Measurements from ENCODE around the gene STRA8.

The STRA8 gene

DNA sequence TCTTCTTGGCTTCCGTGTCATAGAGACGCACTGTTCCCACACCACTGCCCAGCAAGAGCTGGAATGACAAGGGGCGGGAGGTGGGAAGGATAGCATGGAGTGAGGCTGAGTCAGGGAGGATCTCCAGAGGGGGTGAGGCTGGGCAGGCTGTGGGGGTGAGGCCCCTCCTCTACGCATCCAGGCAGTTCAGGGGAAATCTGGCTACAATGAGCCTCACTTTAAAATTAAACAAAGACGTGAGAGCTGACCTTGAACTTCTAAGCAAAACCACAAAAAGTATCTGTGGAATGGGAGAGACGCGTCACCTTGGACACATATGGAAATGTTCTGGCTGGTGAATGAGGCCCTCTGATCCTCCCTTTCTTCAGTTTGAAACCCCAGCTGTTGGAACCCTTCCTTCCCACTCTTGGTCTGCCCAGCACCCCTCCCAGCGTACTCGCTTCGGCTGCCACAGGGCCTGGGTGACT lies 40.0 kb upstream of the STRA8 start:
- H3K4me3 ChIP-seq (ENCODE audit: low read length) = no peak overlapping the region
- peaks cover 16% of the 10 kb centered on the region for H3K4me1 ChIP-seq (ENCODE audit: control insufficient read depth, insufficient read depth, low read length)
- no peaks in the 10 kb centered on the region for H3K27me3 ChIP-seq (replicated peaks; ENCODE audit: control insufficient read depth, insufficient read depth, low read length)
- H3K9ac ChIP-seq (ENCODE audit: low read length) = no peak overlapping the region
- peak; percentile 87 for DNase-seq (ENCODE audit: low read depth)
- no peaks in the 10 kb centered on the region for H3K9me3 ChIP-seq (ENCODE audit: control insufficient read depth, low read length)
- peaks cover 62% of the 10 kb centered on the region for H3K36me3 ChIP-seq (ENCODE audit: control insufficient read depth, insufficient read depth, low read length, severe bottlenecking)

DNA sequence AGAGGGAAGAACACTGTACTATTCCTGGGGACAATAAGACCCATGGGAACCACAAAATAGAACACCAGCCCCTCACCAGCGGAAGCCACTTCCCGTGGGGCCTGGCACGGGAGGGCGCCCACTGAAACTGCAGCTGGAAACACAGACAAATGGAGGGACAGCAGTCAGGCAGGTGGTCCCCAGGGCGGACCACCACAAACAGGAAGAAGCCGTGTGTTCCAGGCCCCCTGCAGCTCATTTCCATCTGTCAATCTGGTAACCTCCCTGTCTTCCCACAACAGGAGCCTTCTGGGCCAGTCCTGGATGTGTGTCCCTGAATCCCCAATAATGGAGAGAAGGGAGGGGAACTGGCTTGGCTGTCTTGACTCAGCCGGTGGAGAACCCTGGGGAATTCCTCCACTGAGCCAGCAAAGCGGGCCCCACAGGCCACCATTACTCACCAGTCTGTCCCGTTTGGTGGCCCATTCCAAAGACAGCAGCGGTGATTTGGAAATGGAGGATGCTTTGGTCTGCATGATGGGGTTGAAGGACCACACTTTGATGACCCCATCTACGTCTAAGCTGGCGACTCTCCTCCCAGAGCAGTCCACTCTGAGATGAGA lies 39.0 kb upstream of the STRA8 start:
- DNase-seq (ENCODE audit: low read depth) = no peak
- no peaks in the 10 kb centered on the region for H3K27me3 ChIP-seq (replicated peaks; ENCODE audit: control insufficient read depth, insufficient read depth, low read length)
- H3K4me1 ChIP-seq (ENCODE audit: control insufficient read depth, insufficient read depth, low read length) = peaks cover 10% of the 10 kb centered on the region
- H3K4me3 ChIP-seq (ENCODE audit: low read length) = no peak overlapping the region
- peaks cover 63% of the 10 kb centered on the region for H3K36me3 ChIP-seq (ENCODE audit: control insufficient read depth, insufficient read depth, low read length, severe bottlenecking)
- no peaks in the 10 kb centered on the region for H3K9me3 ChIP-seq (ENCODE audit: control insufficient read depth, low read length)
- H3K9ac ChIP-seq (ENCODE audit: low read length) = no peak overlapping the region

- Histone ChIP-seq H3K9ac (ENCODE audit: low read length) (no peak overlapping the region), H3K4me3 (ENCODE audit: low read length) (no peak overlapping the region), H3K4me1 (ENCODE audit: control insufficient read depth, insufficient read depth, low read length) (peaks cover 4% of the 10 kb centered on the region), H3K27me3 (replicated peaks; ENCODE audit: control insufficient read depth, insufficient read depth, low read length) (no peaks in the 10 kb centered on the region), H3K9me3 (ENCODE audit: control insufficient read depth, low read length) (no peaks in the 10 kb centered on the region), H3K36me3 (ENCODE audit: control insufficient read depth, insufficient read depth, low read length, severe bottlenecking) (peaks cover 68% of the 10 kb centered on the region)
- no peak for DNase-seq (ENCODE audit: low read depth)
These were observed 38.5 kb upstream of the STRA8 start for GRCh38 chr7:135195156-135195555.

DNA sequence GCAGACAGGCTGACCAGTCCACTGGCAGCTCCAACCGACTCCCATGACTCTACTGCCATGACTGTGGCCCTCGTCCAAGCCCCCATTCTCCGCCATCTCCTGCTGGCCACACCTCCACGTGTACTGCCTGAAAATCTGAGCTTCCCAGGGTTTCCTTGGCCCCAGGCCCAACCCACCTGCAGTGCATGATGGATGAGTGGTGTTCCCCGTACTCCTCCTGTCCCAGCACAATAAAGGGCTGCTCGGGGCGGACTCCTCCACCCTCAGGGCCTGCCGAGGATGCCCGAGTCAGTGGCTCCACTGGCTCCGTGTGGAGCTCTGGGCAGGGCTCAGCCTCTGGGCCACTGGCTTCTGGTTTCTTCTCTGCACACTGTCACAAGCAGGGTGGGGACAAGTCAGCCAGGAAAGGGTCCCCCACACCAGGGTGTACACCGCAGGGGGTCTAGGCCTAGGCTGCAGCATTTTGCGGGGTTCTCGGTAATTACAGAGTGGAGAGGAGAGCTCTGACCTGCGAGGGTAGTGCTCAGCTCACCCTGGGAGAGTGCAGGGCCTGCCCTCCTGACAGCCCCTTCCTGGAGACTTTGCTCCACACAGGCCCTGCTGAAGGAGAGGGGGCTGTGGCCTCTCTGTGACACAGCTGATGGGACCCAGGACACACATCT lies 37.5 kb upstream of the STRA8 start:
- Histone ChIP-seq H3K27me3 (replicated peaks; ENCODE audit: control insufficient read depth, insufficient read depth, low read length) (no peaks in the 10 kb centered on the region), H3K4me1 (ENCODE audit: control insufficient read depth, insufficient read depth, low read length) (peaks cover 2% of the 10 kb centered on the region), H3K4me3 (ENCODE audit: low read length) (no peak overlapping the region), H3K9ac (ENCODE audit: low read length) (no peak overlapping the region), H3K36me3 (ENCODE audit: control insufficient read depth, insufficient read depth, low read length, severe bottlenecking) (peaks cover 75% of the 10 kb centered on the region), H3K9me3 (ENCODE audit: control insufficient read depth, low read length) (no peaks in the 10 kb centered on the region)
- DNase-seq (ENCODE audit: low read depth) = no peak

DNA sequence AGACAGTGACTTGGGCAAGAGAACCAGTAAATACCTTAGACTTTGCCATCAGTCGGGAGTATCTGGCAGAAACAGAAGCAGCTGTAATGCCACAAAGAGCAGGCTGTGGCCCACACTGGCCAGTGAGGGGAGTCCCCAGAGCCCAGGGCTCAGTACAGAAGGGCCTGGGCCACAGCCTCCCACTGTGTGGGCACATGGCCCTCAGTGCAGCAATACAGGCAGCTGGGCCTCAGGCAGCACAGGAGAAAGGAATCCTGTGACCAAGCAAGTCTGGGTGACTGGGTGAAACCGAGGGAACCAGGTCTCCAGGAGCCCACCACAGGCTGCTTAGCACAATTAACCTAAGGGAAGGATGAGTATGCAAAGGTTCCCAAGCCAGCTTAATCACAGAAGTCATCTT lies 36.3 kb upstream of the STRA8 start:
- Histone ChIP-seq H3K4me1 (ENCODE audit: control insufficient read depth, insufficient read depth, low read length) (peaks cover 2% of the 10 kb centered on the region), H3K4me3 (ENCODE audit: low read length) (no peak overlapping the region), H3K9me3 (ENCODE audit: control insufficient read depth, low read length) (no peaks in the 10 kb centered on the region), H3K36me3 (ENCODE audit: control insufficient read depth, insufficient read depth, low read length, severe bottlenecking) (peaks cover 82% of the 10 kb centered on the region), H3K27me3 (replicated peaks; ENCODE audit: control insufficient read depth, insufficient read depth, low read length) (no peaks in the 10 kb centered on the region), H3K9ac (ENCODE audit: low read length) (no peak overlapping the region)
- no peak for DNase-seq (ENCODE audit: low read depth)

DNA sequence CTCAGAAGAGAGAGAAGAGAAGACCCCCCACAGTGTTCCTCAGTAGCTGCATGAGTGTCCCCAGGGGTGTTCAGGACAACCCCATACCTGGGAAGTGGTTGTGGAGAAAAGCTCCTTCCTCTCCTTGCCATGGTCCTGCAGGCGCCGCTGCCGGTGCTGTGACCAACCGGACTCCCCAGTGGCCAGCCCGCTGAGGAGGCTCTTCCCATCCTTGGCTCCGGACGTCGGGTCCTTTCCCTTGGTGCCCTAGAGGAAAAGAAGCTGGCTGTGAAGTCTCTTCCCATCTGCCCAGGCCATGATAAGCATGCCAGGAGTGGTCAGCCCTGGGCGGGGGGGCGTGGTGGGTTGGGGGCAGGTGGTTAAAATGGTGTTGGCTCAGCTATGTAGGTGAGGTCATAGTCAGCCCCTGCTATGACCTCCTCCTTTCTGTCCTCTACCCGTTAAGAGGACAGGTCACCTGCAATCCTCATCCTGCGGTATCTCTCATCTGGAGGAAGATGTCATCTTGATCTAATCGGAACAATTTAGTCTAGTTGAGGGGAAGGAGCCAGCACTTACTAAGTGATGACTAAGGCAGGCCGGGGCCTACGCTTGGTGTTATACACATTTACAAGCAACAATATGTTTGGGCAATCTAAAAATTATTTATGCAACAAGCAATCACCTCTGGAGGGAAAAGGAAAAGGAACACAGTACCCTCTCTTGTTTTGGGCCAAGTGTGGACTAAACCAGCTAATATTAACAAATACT lies 35.6 kb upstream of the STRA8 start:
- peaks cover 2% of the 10 kb centered on the region for H3K4me1 ChIP-seq (ENCODE audit: control insufficient read depth, insufficient read depth, low read length)
- no peak overlapping the region for H3K4me3 ChIP-seq (ENCODE audit: low read length)
- H3K9me3 ChIP-seq (ENCODE audit: control insufficient read depth, low read length) = no peaks in the 10 kb centered on the region
- H3K9ac ChIP-seq (ENCODE audit: low read length) = no peak overlapping the region
- H3K27me3 ChIP-seq (replicated peaks; ENCODE audit: control insufficient read depth, insufficient read depth, low read length) = no peaks in the 10 kb centered on the region
- H3K36me3 ChIP-seq (ENCODE audit: control insufficient read depth, insufficient read depth, low read length, severe bottlenecking) = peaks cover 77% of the 10 kb centered on the region
- DNase-seq (ENCODE audit: low read depth) = peak; percentile 14

DNA sequence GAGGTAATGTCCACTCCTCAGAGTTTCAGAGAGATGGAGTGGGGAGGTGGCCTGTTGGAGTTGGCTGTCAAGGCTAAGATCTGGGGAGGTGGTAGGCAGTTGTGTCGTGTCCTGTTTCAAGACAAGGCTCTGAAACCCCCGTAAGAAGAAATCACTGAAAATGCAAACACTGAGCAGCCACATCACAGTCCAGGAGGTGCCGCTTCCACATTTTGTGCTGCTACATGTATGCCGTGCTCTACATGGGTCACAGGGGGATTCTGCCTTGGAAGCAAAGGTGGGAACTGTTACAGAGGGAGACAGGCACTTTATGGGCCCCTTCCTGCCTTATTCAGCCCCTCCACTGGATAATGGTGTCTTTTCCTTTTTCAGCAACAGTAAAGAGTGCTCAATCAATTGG lies 34.2 kb upstream of the STRA8 start:
- no peak overlapping the region for H3K4me3 ChIP-seq (ENCODE audit: low read length)
- H3K9ac ChIP-seq (ENCODE audit: low read length) = no peak overlapping the region
- peaks cover 76% of the 10 kb centered on the region for H3K36me3 ChIP-seq (ENCODE audit: control insufficient read depth, insufficient read depth, low read length, severe bottlenecking)
- H3K9me3 ChIP-seq (ENCODE audit: control insufficient read depth, low read length) = no peaks in the 10 kb centered on the region
- H3K4me1 ChIP-seq (ENCODE audit: control insufficient read depth, insufficient read depth, low read length) = peaks cover 2% of the 10 kb centered on the region
- no peak for DNase-seq (ENCODE audit: low read depth)
- H3K27me3 ChIP-seq (replicated peaks; ENCODE audit: control insufficient read depth, insufficient read depth, low read length) = no peaks in the 10 kb centered on the region

DNA sequence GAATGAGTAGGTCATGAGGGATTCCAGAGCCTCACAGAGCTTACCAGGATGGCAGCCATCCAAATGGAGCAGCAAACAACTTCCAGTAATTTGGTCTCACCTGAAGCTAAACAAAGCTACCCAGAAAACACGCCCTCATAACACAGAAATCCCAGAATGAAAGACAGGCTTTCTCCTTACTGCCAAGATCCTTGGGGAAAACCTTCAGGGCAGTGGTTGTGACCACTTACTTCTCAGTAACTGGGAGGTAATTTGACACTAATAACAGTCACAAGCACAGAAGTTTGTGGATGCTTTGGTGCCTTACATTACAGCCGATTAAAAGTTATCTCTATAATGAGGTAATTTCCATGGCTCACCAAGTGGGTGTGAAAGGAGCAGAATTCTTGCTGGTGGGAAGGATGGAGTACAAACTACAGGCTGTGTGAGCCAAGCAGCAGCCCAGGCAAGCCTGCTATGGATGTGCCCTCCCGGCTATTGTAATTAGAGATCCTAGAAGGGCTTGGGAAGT lies 32.8 kb upstream of the STRA8 start:
- Histone ChIP-seq H3K27me3 (replicated peaks; ENCODE audit: control insufficient read depth, insufficient read depth, low read length) (no peaks in the 10 kb centered on the region), H3K9ac (ENCODE audit: low read length) (no peak overlapping the region), H3K9me3 (ENCODE audit: control insufficient read depth, low read length) (no peaks in the 10 kb centered on the region), H3K36me3 (ENCODE audit: control insufficient read depth, insufficient read depth, low read length, severe bottlenecking) (peaks cover 66% of the 10 kb centered on the region), H3K4me3 (ENCODE audit: low read length) (no peak overlapping the region), H3K4me1 (ENCODE audit: control insufficient read depth, insufficient read depth, low read length) (no peaks in the 10 kb centered on the region)
- no peak for DNase-seq (ENCODE audit: low read depth)

- Histone ChIP-seq H3K4me1 (ENCODE audit: control insufficient read depth, insufficient read depth, low read length) (no peaks in the 10 kb centered on the region), H3K4me3 (ENCODE audit: low read length) (no peak overlapping the region), H3K9ac (ENCODE audit: low read length) (no peak overlapping the region), H3K36me3 (ENCODE audit: control insufficient read depth, insufficient read depth, low read length, severe bottlenecking) (peaks cover 62% of the 10 kb centered on the region), H3K9me3 (ENCODE audit: control insufficient read depth, low read length) (no peaks in the 10 kb centered on the region), H3K27me3 (replicated peaks; ENCODE audit: control insufficient read depth, insufficient read depth, low read length) (no peaks in the 10 kb centered on the region)
- DNase-seq (ENCODE audit: low read depth) = no peak
These were observed 32.3 kb upstream of the STRA8 start for GRCh38 chr7:135201350-135201749.

- no peak overlapping the region for H3K9ac ChIP-seq (ENCODE audit: low read length)
- H3K4me3 ChIP-seq (ENCODE audit: low read length) = no peak overlapping the region
- H3K36me3 ChIP-seq (ENCODE audit: control insufficient read depth, insufficient read depth, low read length, severe bottlenecking) = peaks cover 40% of the 10 kb centered on the region
- H3K27me3 ChIP-seq (replicated peaks; ENCODE audit: control insufficient read depth, insufficient read depth, low read length) = no peaks in the 10 kb centered on the region
- peaks cover under 1% of the 10 kb centered on the region for H3K4me1 ChIP-seq (ENCODE audit: control insufficient read depth, insufficient read depth, low read length)
- no peak for DNase-seq (ENCODE audit: low read depth)
- H3K9me3 ChIP-seq (ENCODE audit: control insufficient read depth, low read length) = no peaks in the 10 kb centered on the region
These were observed 29.3 kb upstream of the STRA8 start for GRCh38 chr7:135204341-135204749.

GRCh38 chr7:135204876-135205275 lies 28.8 kb upstream of the STRA8 start:
- Histone ChIP-seq H3K36me3 (ENCODE audit: control insufficient read depth, insufficient read depth, low read length, severe bottlenecking) (peaks cover 35% of the 10 kb centered on the region), H3K4me3 (ENCODE audit: low read length) (no peak overlapping the region), H3K27me3 (replicated peaks; ENCODE audit: control insufficient read depth, insufficient read depth, low read length) (no peaks in the 10 kb centered on the region), H3K4me1 (ENCODE audit: control insufficient read depth, insufficient read depth, low read length) (peaks cover 4% of the 10 kb centered on the region), H3K9ac (ENCODE audit: low read length) (no peak overlapping the region), H3K9me3 (ENCODE audit: control insufficient read depth, low read length) (no peaks in the 10 kb centered on the region)
- DNase-seq (ENCODE audit: low read depth) = no peak

Data from adipocyte (in vitro differentiated cells).